DND-41 (cell line): ENCODE data around the gene TMEM238L.

ENCODE experiments used
- CTCF ChIP-seq: IDR thresholded peaks from 2 replicates; pipeline ENCODE4 v1.5.1; 2012; ENCODE audit warnings: borderline replicate concordance, low read length, moderate library complexity, mild to moderate bottlenecking; ENCODE audit not compliant: poor library complexity, severe bottlenecking; ENCODE audit errors: extremely low read depth
- EZH2 ChIP-seq: IDR thresholded peaks from 3 replicates; pipeline ENCODE4 v1.6.1; 2012; ENCODE audit warnings: borderline replicate concordance, low read depth, mild to moderate bottlenecking, moderate library complexity, low read length, inconsistent platforms; ENCODE audit not compliant: severe bottlenecking

GRCh38 chr17:10793256-10793655 is 10.6 kb downstream of the TMEM238L start:
- TF ChIP-seq CTCF (no peak), EZH2 (no peak)
